OCI-LY7 (cell line): ENCODE data around the gene GATA3.

ENCODE experiments used
- CTCF ChIP-seq: fragments of 200-600 bp; sonication (generic); conservative IDR thresholded peaks from 2 replicates; pipeline ENCODE4 v1.5.1; 2014; ENCODE audit warnings: mild to moderate bottlenecking, antibody characterized with exemption, low read length, moderate library complexity, mixed read lengths
- EZH2phosphoT487 ChIP-seq: fragments of 200-600 bp; sonication (generic); IDR thresholded peaks from 2 replicates; pipeline ENCODE4 v1.6.1; 2018; ENCODE audit warnings: low read depth, borderline replicate concordance, mild to moderate bottlenecking, mixed run types, antibody characterized with exemption, low read length, moderate library complexity, mixed read lengths

GRCh38 chr10:8072211-8072610 is 17.7 kb downstream of the GATA3 start:
- no peak for TF ChIP-seq CTCF
- TF ChIP-seq EZH2phosphoT487, result no peak
